Activated naive CD4-positive, alpha-beta T cell (primary cell): ENCODE results near the gene AUTS2.

ENCODE experiments used
- DNase-seq, 4 experiments: peaks; one replicate each; lab custom pipeline; 2025; lab: John Stamatoyannopoulos, UW

Gene AUTS2

DNA sequence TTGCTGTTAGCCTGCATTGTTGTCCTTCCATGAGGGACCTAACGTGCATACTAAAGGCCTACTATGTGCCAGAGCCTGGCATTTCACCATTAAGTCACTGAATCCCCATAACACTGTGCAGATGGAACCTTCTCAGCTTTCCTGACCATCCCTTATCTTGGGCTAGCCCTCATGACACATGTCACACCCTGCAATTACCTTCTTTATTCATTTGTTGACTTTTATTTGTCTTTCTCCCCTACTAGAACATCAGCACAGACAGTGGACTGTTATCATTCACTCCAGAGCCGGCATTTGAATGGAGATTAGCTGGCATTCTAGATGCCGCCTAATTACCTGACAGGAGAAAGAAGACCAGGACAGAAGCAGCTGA lies 1062.5 kb downstream of the AUTS2 start:
- DNase-seq: no peak

DNA sequence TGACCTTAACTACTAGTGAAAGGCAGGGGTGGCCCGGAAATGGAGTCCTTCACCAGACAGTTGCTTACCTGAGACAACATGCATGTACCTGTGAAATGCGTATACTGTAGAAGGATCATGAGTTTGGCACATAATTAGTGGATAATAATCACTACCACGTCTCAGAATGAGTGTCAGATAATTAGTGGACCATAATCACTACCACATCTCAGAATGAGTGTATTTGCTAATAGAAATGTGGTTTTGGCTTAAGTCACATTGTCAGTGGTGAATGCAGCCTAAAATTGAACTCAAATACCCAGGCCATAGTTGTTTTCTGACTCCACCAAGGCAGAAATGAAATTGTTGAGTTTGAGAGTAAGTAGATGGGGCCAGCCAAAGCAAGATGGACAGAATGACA lies 1065.4 kb downstream of the AUTS2 start:
- no peak for DNase-seq

DNA sequence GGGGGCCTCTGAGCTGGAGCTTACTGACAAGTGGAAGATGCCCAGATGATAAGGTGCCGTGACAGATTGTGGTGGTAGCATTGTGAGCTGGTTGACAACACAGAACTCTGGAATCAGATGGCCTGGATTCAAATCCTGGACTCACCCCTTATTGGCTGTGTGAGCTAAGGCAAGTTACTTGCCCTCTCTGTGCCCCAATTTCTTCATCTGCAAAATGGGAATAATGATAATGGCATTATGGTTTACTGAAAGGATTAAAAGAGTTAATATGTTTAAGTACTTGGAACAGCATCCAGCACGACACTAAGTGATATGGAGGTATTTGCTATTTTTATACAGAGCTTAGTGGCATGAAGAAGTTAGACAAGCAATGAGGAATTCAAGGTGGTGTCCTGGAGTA lies 1067.7 kb downstream of the AUTS2 start:
- DNase-seq: no peak

- DNase-seq: no peak
Measured at GRCh38 chr7:70667406-70667805, 1069.1 kb downstream of the AUTS2 start.

GRCh38 chr7:70668606-70669358 lies 1070.5 kb downstream of the AUTS2 start:
- no peak for DNase-seq

GRCh38 chr7:70669854-70670253 lies 1071.6 kb downstream of the AUTS2 start:
- no peak for DNase-seq

GRCh38 chr7:70670288-70670687 lies 1072.0 kb downstream of the AUTS2 start:
- no peak for DNase-seq

DNA sequence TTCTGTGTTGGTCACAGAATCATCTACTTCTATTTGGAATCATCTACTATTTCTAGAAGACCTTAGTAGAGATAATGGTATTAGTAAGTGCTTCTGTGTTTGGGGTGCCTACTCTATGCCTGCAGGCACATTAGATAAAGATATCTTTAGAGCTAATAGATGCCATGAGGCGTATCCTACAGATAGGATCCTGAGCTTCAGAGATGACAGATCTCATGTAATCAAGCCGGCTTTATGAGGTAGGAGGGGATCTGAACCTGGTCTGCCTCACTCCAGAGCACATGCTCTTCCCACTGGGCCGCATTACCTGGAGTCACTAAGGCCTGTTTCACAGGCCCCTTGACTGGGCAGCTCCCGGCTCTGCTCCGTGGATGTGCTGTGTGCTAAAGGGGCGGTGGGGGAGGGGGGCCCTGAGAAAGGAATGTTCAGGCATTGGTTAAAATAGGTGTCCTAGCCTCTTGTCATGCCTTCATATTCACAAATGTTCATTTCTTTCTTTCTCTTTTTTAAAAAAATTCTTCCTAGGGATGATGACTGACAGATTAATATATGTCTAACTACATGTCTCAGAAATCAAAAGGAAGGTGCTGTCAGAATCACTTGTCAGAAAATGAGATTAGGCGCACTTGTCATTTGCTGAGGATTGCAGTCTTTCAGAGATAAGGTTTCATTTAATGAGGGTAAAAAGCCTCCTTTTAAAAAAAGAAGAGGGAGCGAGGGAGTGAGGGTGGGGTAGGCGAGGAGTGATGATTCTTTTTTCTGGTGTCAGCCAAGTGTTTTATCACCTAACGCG lies 1075.7 kb downstream of the AUTS2 start:
- DNase-seq: no peak

DNA sequence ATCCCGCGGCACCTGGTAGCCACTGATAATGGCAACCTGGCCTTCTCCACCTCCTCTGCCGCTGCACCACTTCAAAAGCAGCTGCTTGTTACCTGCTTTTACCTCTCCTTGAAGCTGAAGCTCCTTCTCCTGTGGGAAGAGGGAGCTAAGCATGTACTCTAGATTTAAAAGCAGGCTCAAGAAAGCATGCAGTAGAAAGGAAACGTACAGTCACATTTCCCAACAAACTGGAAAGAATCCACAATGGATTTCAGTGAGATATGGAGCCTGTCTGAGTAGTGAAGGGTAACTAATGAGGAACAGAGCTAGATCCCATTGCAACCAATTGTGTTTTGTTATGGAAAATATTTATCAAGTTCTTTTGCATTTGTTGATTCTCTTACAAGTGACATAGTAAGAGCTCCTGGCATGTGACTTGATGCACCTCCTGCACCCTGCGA lies 1076.3 kb downstream of the AUTS2 start:
- no peak for DNase-seq

GRCh38 chr7:70676243-70676642 lies 1078.0 kb downstream of the AUTS2 start:
- no peak for DNase-seq

- no peak for DNase-seq
Measured at GRCh38 chr7:70678621-70679251, 1080.5 kb downstream of the AUTS2 start.

DNA sequence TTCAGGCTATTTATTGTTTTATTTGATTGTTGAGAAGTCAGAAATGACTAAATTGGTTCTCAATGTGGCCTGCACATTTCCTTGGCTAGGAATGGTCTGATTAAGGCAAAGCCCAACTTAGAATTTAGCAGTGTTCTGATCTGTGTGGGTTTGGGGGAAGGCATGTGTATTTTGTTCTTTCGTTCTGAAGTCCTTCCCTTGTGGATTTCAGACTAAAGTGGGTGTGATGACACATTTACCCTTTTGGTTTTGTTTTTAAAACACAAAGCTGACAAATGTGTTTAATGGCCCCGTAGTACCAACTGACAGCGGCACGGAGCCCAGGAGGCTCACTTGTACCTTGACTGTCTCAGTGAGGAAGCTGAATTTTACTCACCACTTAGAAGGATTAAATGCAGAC lies 1081.4 kb downstream of the AUTS2 start:
- DNase-seq: no peak

GRCh38 chr7:70680306-70680705 lies 1082.0 kb downstream of the AUTS2 start:
- no peak for DNase-seq

- no peak for DNase-seq
Measured at GRCh38 chr7:70680743-70681468, 1082.6 kb downstream of the AUTS2 start.

GRCh38 chr7:70681469-70682350 lies 1083.4 kb downstream of the AUTS2 start:
- no peak for DNase-seq

DNA sequence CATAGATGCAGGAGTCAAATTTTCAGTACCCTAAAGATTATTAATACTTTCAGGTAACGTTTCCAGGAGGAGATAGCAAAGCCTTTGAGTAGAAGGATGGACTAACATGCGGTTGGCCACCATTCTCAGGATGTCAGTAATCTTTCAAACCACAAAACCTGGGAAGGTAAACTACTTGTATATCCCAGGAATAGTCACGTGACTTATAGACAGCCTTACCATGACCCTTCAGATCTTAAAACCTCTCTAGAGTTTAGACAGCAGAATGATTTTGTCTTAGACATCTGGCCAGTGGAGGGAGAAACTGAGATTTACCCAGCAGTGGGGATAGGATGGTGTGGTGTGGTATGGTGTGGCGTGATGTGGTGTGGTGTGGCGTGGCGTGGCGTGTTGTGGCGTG lies 1085.9 kb downstream of the AUTS2 start:
- DNase-seq: no peak

GRCh38 chr7:70693321-70693685 lies 1095.0 kb downstream of the AUTS2 start:
- DNase-seq: no peak

DNA sequence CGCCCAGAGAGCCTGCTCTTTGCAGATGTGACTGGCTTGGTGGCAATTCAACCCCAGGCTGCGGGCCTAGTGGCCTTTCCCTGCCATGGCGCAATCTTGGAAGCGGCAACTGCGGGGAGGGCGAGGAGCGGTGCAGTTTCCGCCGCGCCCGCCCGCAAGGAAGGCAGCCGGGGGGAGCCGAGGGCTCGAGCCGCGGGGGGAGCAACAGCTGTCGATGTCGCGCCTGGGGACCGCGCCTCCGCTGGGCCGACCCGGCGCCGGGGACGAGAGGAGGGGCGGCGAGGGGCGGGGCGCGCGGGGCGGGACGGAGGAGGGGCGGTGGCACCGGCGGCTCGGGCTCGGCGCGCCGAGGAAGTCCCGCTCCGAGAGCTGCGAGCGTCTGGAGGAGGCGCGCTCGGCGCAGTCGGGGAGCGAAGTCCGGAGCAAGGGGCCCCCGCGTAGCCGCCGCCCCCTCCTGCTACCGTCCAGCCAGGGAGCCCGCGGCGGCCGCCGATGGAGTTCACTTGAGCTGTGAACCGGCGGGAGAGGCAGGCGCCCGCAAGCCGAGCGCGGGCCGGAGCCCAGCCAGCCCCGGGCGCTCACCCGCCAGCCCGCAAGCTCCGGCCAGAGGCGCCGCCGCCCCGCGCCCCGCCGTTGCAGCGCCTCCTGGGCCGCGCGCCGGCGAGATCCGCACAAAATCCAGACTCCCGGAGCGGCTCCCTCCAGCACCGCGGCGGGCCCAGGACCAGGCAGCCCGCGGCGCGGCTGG lies 1095.6 kb downstream of the AUTS2 start:
- DNase-seq: peak in 2 of 4 experiments; percentile 16 to 45

GRCh38 chr7:70694434-70694970 lies 1096.2 kb downstream of the AUTS2 start:
- no peak for DNase-seq
